Liver (tissue), 9 donors: Measurements from ENCODE around the gene OR5AU1. TPM values are rescaled to one million over a fixed set of nuclear protein-coding genes. Genes with fewer than 3 reads are reported as not detected.

ENCODE experiments used
- DNase-seq: peaks from one replicate; pipeline ENCODE4 v3.0.0-alpha.2; 2017; ENCODE audit warnings: low spot score
- H3K27ac ChIP-seq, 2 donors: one replicate each; pipeline ENCODE4 v1.7.0; 2013; ENCODE audit warnings: inconsistent platforms in 2 of 2, low read length in 2 of 2, control low read depth in 1 of 2, low read depth in 1 of 2, mild to moderate bottlenecking in 1 of 2
- H3K27me3 ChIP-seq, 4 donors: one replicate each; pipeline versions ENCODE4 v1.6.1 to v1.7.0; 2013; ENCODE audit warnings: low read length in 3 of 4, inconsistent platforms in 1 of 4, mild to moderate bottlenecking in 1 of 4, moderate library complexity in 1 of 4; ENCODE audit not compliant: control insufficient read depth in 4 of 4, insufficient read depth in 4 of 4
- H3K36me3 ChIP-seq, 4 donors: one replicate each; pipeline versions ENCODE4 v1.6.1 to v1.7.0; 2013; ENCODE audit warnings: low read length in 3 of 4, mild to moderate bottlenecking in 3 of 4, low read depth in 1 of 4, moderate library complexity in 1 of 4; ENCODE audit not compliant: control insufficient read depth in 4 of 4, insufficient read depth in 3 of 4
- H3K4me1 ChIP-seq, 4 donors: one replicate each; pipeline versions ENCODE4 v1.6.1 to v1.7.0; 2013; ENCODE audit warnings: low read length in 3 of 4, mild to moderate bottlenecking in 3 of 4, moderate library complexity in 1 of 4; ENCODE audit not compliant: control insufficient read depth in 4 of 4, insufficient read depth in 4 of 4
- H3K4me3 ChIP-seq, 3 donors: one replicate each; pipeline versions ENCODE4 v1.6.1 to v1.7.0; 2013; ENCODE audit warnings: low read length in 3 of 3, control low read depth in 1 of 3, low read depth in 1 of 3, mild to moderate bottlenecking in 1 of 3
- H3K9ac ChIP-seq, 2 donors: one replicate each; pipeline ENCODE4 v1.7.0; 2013; ENCODE audit warnings: low read length in 2 of 2, mild to moderate bottlenecking in 2 of 2, moderate library complexity in 2 of 2, control low read depth in 1 of 2, low read depth in 1 of 2
- H3K9me3 ChIP-seq, 4 donors: one replicate each; pipeline versions ENCODE4 v1.6.1 to v1.7.0; 2013; ENCODE audit warnings: low read length in 3 of 4; ENCODE audit not compliant: control insufficient read depth in 4 of 4
- FOXA1 ChIP-seq: IDR thresholded peaks from 2 replicates; pipeline ENCODE4 v1.6.1; 2016; ENCODE audit warnings: antibody characterized with exemption
- FOXA2 ChIP-seq: IDR thresholded peaks from 2 replicates; pipeline ENCODE4 v1.6.1; 2016; ENCODE audit warnings: antibody characterized with exemption
- GABPA ChIP-seq, 2 donors: IDR thresholded peaks in 1 of 2; conservative IDR thresholded peaks in 1 of 2; 2 replicates each; pipeline ENCODE4 v1.6.1; 2016; ENCODE audit warnings: antibody characterized with exemption in 2 of 2, mild to moderate bottlenecking in 1 of 2, moderate library complexity in 1 of 2
- HNF4A ChIP-seq, 2 donors: conservative IDR thresholded peaks; 2 replicates each; pipeline ENCODE4 v1.6.1; 2016; ENCODE audit warnings: antibody characterized with exemption in 2 of 2, mild to moderate bottlenecking in 2 of 2
- NR2F2 ChIP-seq: IDR thresholded peaks from 2 replicates; pipeline ENCODE4 v1.6.1; 2016; ENCODE audit warnings: antibody characterized with exemption
- RXRA ChIP-seq, 2 donors: IDR thresholded peaks; 2 replicates each; pipeline ENCODE4 v1.6.1; 2017 to 2018; ENCODE audit warnings: antibody characterized with exemption in 2 of 2, mild to moderate bottlenecking in 1 of 2
- SP1 ChIP-seq: IDR thresholded peaks from 2 replicates; pipeline ENCODE4 v1.6.1; 2018; ENCODE audit warnings: antibody characterized with exemption, mild to moderate bottlenecking
- WGBS: extraction: QIAGEN DNeasy Blood & Tissue Kit; methylation state at CpG from one replicate; pipeline ENCODE4 v1.1.7; 2013; 5-methylcytosine and 5-hydroxymethylcytosine counted together
- polyA plus RNA-seq, 2 donors: library from polyadenylated mRNA; stranded (reverse) in 1 of 2; unstranded in 1 of 2; fragments of 200-250 nt in 1 of 2; fragments of >200 nt in 1 of 2; fragmentation: Nextera tagmentation in 1 of 2; extraction: Ambion mirVana in 1 of 2; gene quantifications; one replicate each; pipeline versions ENCODE4 v1.2.1 to v1.2.3, GENCODE V29; 2013 to 2015
- total RNA-seq, 2 donors: library from RNA; depleted of rRNA; stranded (reverse); fragments of >200 nt; gene quantifications; one replicate each; pipeline ENCODE4 v1.2.3, GENCODE V29; 2014
- TF ChIP-seq, protein P1 (sequence below): IDR thresholded peaks from 2 replicates; pipeline ENCODE4 v1.6.1; 2016; ENCODE audit warnings: antibody characterized with exemption, mild to moderate bottlenecking
- TF ChIP-seq, protein P2 (sequence below): IDR thresholded peaks from 2 replicates; pipeline ENCODE4 v1.6.1; 2016; ENCODE audit warnings: antibody characterized with exemption
- TF ChIP-seq, protein P3 (sequence below): IDR thresholded peaks from 2 replicates; pipeline ENCODE4 v1.6.1; 2016; ENCODE audit warnings: antibody characterized with exemption
- donor health status: healthy.
- donor health status: healthy.
- donor health status: healthy.
- donor health status: healthy.
- donor health status: healthy.

OR5AU1 gene
- total and polyA plus RNA-seq, 4 donors = not detected

DNA sequence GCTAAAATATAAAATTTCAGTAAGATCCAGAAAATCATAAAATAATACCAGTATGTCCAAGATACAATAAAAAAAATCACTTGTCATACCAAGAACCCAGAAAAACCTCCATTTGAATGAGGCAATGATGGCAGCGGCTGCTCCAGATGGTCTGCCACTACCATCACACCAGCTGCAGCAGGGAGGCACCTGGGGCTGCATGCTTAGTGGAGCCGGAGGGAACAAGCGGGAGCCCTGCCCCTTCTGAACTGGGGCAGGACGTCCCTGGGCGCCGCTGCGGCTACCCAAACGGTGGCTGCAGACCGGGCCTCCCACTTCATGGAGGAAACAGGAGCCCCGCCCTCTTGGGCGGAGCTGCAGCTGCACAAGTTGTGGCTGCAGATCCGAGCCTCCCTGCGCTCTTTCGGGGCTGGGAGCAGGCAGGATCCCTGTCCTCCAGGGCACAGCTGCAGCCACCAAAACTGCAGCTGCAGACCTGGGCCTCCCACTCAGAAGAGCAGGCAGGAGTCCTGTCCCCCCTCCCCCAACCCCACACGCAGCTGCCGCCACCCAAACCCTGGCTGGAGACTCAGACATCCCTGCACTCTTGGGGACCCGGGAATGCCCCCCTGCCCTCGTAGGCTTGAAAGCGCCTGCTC is 36.1 kb upstream of the OR5AU1 start:
- Histone ChIP-seq H3K27me3 (no peaks in the 10 kb centered on the region), H3K27ac (no peak overlapping the region), H3K4me3 (peak overlapping the region in 1 of 3 donors; percentile 4), H3K9ac (no peak overlapping the region), H3K4me1 (peaks cover 0 to 7% (median 3%) of the 10 kb centered on the region in 4 donors), H3K9me3 (no peaks in the 10 kb centered on the region), H3K36me3 (no peaks in the 10 kb centered on the region)
- 21% methylated on average over 19 of the region's 19 CpGs for WGBS
- TF ChIP-seq FOXA2 (no peak), GABPA (IDR thresholded peaks at IDR 0.05 in 1 of 2, conservative IDR thresholded peaks at IDR 0.05 in 1 of 2) (no peak), RXRA (IDR thresholded peaks at IDR 0.05) (no peak), FOXA1 (no peak)
- TF ChIP-seq, protein P1, sequence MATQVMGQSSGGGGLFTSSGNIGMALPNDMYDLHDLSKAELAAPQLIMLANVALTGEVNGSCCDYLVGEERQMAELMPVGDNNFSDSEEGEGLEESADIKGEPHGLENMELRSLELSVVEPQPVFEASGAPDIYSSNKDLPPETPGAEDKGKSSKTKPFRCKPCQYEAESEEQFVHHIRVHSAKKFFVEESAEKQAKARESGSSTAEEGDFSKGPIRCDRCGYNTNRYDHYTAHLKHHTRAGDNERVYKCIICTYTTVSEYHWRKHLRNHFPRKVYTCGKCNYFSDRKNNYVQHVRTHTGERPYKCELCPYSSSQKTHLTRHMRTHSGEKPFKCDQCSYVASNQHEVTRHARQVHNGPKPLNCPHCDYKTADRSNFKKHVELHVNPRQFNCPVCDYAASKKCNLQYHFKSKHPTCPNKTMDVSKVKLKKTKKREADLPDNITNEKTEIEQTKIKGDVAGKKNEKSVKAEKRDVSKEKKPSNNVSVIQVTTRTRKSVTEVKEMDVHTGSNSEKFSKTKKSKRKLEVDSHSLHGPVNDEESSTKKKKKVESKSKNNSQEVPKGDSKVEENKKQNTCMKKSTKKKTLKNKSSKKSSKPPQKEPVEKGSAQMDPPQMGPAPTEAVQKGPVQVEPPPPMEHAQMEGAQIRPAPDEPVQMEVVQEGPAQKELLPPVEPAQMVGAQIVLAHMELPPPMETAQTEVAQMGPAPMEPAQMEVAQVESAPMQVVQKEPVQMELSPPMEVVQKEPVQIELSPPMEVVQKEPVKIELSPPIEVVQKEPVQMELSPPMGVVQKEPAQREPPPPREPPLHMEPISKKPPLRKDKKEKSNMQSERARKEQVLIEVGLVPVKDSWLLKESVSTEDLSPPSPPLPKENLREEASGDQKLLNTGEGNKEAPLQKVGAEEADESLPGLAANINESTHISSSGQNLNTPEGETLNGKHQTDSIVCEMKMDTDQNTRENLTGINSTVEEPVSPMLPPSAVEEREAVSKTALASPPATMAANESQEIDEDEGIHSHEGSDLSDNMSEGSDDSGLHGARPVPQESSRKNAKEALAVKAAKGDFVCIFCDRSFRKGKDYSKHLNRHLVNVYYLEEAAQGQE = no peak
- TF ChIP-seq, protein P2, sequence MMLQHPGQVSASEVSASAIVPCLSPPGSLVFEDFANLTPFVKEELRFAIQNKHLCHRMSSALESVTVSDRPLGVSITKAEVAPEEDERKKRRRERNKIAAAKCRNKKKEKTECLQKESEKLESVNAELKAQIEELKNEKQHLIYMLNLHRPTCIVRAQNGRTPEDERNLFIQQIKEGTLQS = no peak
- DNase-seq = peak; percentile 65

DNA sequence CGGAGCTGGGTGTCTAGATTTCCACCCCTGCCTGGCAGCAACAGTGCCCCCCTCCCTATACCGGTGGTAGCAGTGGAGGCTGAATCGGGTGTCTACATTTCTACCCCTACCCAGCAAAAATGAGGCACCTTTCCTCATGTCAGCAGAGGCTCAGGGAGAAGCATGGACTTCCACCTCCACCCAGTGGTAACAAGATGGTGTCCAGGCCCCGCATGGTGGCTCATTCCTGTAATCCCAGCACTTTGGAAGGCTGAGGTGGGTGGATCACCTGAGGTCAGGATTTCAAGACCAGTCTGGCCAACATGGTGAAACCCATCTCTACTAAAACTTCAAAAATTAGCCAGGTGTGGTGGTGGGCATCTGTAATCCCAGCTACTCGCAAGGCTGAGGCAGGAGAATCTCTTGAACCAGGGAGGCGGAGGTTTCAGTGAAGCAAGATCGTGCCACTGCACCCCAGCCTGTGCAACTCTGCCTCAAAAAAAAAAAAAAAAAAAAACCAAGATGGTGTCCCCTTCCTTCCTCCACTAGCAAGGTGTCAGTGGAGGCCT is 35.5 kb upstream of the OR5AU1 start:
- DNase-seq = no peak
- Histone ChIP-seq H3K4me3 (no peak overlapping the region), H3K36me3 (no peaks in the 10 kb centered on the region)

DNA sequence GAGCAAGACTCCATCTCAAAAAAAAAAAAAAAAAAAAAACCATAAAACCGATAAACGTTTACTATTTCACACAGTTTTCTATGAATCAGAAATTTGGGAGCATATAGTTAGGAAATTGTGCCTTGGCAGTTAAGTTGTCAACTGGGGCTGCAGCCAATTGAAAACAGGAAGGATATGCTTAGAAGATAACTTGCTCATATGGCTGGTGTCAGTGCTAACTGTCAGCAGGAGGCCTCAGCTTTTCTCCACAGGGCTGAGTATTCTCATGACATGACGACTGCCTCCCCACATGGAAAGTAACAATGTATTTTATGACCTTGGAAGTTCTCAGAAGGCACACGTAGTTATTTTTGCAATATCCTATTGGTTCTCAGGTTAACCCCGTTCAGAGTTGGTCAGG is 29.6 kb upstream of the OR5AU1 start:
- WGBS = 50% methylated on average over 5 of the region's 5 CpGs
- Histone ChIP-seq H3K4me3 (no peak overlapping the region), H3K4me1 (no peaks in the 10 kb centered on the region), H3K9ac (no peak overlapping the region), H3K9me3 (no peaks in the 10 kb centered on the region), H3K27ac (no peak overlapping the region), H3K27me3 (no peaks in the 10 kb centered on the region), H3K36me3 (no peaks in the 10 kb centered on the region)
- TF ChIP-seq NR2F2 (peak; percentile 59), SP1 (no peak), FOXA1 (no peak)
- TF ChIP-seq, protein P1 = no peak
- TF ChIP-seq, protein P3, sequence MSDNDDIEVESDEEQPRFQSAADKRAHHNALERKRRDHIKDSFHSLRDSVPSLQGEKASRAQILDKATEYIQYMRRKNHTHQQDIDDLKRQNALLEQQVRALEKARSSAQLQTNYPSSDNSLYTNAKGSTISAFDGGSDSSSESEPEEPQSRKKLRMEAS = no peak
- DNase-seq = no peak

More for the DNA sequence above, 35.5 kb upstream of the OR5AU1 start:
- Histone ChIP-seq H3K9me3 (no peaks in the 10 kb centered on the region), H3K27ac (no peak overlapping the region), H3K9ac (no peak overlapping the region), H3K27me3 (no peaks in the 10 kb centered on the region), H3K4me1 (peaks cover 0 to 7% (median 3%) of the 10 kb centered on the region in 4 donors)
- 82% methylated on average over 7 of the region's 7 CpGs for WGBS
- TF ChIP-seq FOXA2 (no peak), GABPA (IDR thresholded peaks at IDR 0.05 in 1 of 2, conservative IDR thresholded peaks at IDR 0.05 in 1 of 2) (no peak), HNF4A (conservative IDR thresholded peaks at IDR 0.05) (no peak)
